ENCODE data around the gene PDE4B. TPM values are rescaled to one million over a fixed set of nuclear protein-coding genes. Genes with fewer than 3 reads are reported as not detected.

The PDE4B gene
- total and polyA plus RNA-seq, 2 donors from 2014 or later: 2.0 to 8.7 TPM

GRCh38 chr1:66250075-66250474 lies 457.4 kb downstream of the PDE4B start:
- Histone ChIP-seq H3K4me3 (ENCODE audit: low read length in 3 of 3) (no peak overlapping the region), H3K36me3 (ENCODE audit: control insufficient read depth in 2 of 3, insufficient read depth in 3 of 3, low read length in 3 of 3) (no peaks in the 10 kb centered on the region), H3K9me3 (ENCODE audit: control insufficient read depth in 2 of 3, insufficient read depth in 1 of 3, low read length in 3 of 3) (no peaks in the 10 kb centered on the region), H3K9ac (ENCODE audit: low read length in 3 of 3) (no peak overlapping the region), H3K27me3 (ENCODE audit: control insufficient read depth, insufficient read depth, low read length) (no peaks in the 10 kb centered on the region), H3K27ac (ENCODE audit: low read depth in 2 of 2, low read length in 2 of 2) (no peak overlapping the region), H3K4me1 (ENCODE audit: control insufficient read depth in 2 of 3, insufficient read depth in 2 of 3, low read depth in 1 of 3, low read length in 3 of 3) (no peaks in the 10 kb centered on the region)
- FAIRE-seq (no peak), DNase-seq (no peak)
- intact Hi-C loops (cut with DNase I): loop anchor here (5.0 kb wide), 1 partner anchor 197 kb away; no protein-coding TSS in a partner anchor
- TF ChIP-seq CTCF (IDR thresholded peaks at IDR 0.05; ENCODE audit: borderline replicate concordance, extremely low read depth, insufficient read depth): no peak

GRCh38 chr1:66250478-66250877 lies 457.8 kb downstream of the PDE4B start:
- intact Hi-C loops (cut with DNase I): loop anchor here (5.0 kb wide), 1 partner anchor 197 kb away; no protein-coding TSS in a partner anchor
- Histone ChIP-seq H3K9me3 (ENCODE audit: control insufficient read depth in 2 of 3, insufficient read depth in 1 of 3, low read length in 3 of 3) (no peaks in the 10 kb centered on the region), H3K4me1 (ENCODE audit: control insufficient read depth in 2 of 3, insufficient read depth in 2 of 3, low read depth in 1 of 3, low read length in 3 of 3) (no peaks in the 10 kb centered on the region), H3K27ac (ENCODE audit: low read depth in 2 of 2, low read length in 2 of 2) (no peak overlapping the region), H3K27me3 (ENCODE audit: control insufficient read depth, insufficient read depth, low read length) (no peaks in the 10 kb centered on the region), H3K9ac (ENCODE audit: low read length in 3 of 3) (no peak overlapping the region), H3K4me3 (ENCODE audit: low read length in 3 of 3) (no peak overlapping the region), H3K36me3 (ENCODE audit: control insufficient read depth in 2 of 3, insufficient read depth in 3 of 3, low read length in 3 of 3) (no peaks in the 10 kb centered on the region)
- TF ChIP-seq CTCF (IDR thresholded peaks at IDR 0.05; ENCODE audit: borderline replicate concordance, extremely low read depth, insufficient read depth): no peak
- DNase-seq (no peak), FAIRE-seq (no peak)

- intact Hi-C loops (cut with DNase I): loop anchor here (5.0 kb wide), 1 partner anchor 196 kb away; no protein-coding TSS in a partner anchor
- no peak for DNase-seq
- Histone ChIP-seq H3K27ac (ENCODE audit: low read depth in 2 of 2, low read length in 2 of 2) (no peak overlapping the region), H3K9me3 (ENCODE audit: control insufficient read depth in 2 of 3, insufficient read depth in 1 of 3, low read length in 3 of 3) (no peaks in the 10 kb centered on the region), H3K4me3 (ENCODE audit: low read length in 3 of 3) (no peak overlapping the region), H3K36me3 (ENCODE audit: control insufficient read depth in 2 of 3, insufficient read depth in 3 of 3, low read length in 3 of 3) (no peaks in the 10 kb centered on the region), H3K9ac (ENCODE audit: low read length in 3 of 3) (no peak overlapping the region), H3K4me1 (ENCODE audit: control insufficient read depth in 2 of 3, insufficient read depth in 2 of 3, low read depth in 1 of 3, low read length in 3 of 3) (no peaks in the 10 kb centered on the region), H3K27me3 (ENCODE audit: control insufficient read depth, insufficient read depth, low read length) (no peaks in the 10 kb centered on the region)
- FAIRE-seq: no peak
- TF ChIP-seq CTCF (IDR thresholded peaks at IDR 0.05; ENCODE audit: borderline replicate concordance, extremely low read depth, insufficient read depth): no peak
Observed at GRCh38 chr1:66251546-66251945, 458.9 kb downstream of the PDE4B start.

Data from kidney (tissue), 14 donors.